ENCODE data around the gene RAB12.

The RAB12 gene

GRCh38 chr18:8657050-8657820 is 48.0 kb downstream of the RAB12 start:
- TF ChIP-seq CTCF (IDR thresholded peaks at IDR 0.05; ENCODE audit: extremely low read depth, insufficient read depth, missing control alignments): no peak
- in situ Hi-C loops (cut with MboI; ENCODE audit: low pct_unique_long_range_greater_than_20kb, low sequenced_read_pairs, unreplicated experiment): loop anchor here (25.0 kb wide), 2 partner anchors 330 to 855 kb away; no protein-coding TSS in a partner anchor
- no peak for DNase-seq (ENCODE audit: low spot score)

DNA sequence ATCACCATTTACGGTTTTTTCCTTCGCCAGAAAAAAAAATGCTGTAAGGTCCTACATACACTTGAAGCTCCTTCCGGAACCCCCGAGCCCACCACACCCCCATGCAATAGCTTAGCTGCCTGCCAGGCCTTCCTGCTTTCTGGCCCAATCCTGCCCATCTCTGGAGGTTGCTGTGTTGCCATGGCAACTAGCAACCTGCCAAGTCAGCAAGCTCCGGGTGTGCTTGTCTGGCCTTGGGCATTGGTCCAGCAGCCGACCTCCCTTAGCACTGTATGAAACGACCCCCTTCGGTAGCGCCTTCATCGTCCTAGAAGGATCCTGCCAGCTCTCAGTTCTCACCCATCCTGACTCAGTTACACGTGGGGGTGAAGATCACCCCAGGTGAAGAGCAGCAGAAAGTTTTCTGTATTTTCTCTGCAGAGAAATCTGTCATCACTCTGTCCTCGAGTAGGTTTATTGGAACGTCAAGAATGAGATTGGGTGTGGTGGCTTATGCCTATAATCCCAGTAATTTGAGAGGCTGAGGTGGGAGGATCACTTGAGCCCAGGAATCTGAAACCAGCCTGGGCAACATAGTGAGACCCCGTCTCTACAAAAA is 48.7 kb downstream of the RAB12 start:
- in situ Hi-C loops (cut with MboI; ENCODE audit: low pct_unique_long_range_greater_than_20kb, low sequenced_read_pairs, unreplicated experiment): loop anchor here (25.0 kb wide), 2 partner anchors 329 to 854 kb away; no protein-coding TSS in a partner anchor
- DNase-seq (ENCODE audit: low spot score): no peak
- TF ChIP-seq CTCF (IDR thresholded peaks at IDR 0.05; ENCODE audit: extremely low read depth, insufficient read depth, missing control alignments): no peak

DNA sequence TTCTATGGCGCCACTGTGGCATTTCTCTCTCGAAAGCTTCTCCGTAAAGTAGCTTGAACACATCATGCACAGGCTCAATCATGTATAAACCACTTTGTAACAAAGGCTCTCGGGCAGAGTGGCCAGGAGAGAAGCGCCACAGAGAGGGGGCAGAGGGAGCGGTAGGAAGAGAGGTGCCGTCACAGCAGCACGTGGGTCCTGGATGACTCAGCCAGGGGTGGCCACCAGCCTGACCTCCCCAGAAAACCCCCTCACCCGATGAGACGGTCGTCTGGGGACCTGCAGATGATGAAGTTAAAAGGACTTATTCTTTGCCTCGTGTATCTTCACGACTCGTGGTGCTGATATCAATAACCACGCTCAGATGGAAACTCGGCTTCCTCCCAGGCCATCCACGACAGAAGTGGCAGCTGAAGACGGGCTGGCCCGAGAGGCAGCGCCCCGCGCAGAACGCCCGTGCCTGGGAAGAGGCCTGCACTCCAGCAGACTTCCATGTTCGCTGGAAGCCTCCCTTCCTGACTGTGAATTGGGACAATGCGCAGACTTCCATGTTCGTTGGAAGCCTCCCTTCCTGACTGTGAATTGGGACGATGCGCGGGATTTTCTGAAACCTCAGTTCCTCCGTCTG is 49.7 kb downstream of the RAB12 start:
- no peak for DNase-seq (ENCODE audit: low spot score)
- in situ Hi-C loops (cut with MboI; ENCODE audit: low pct_unique_long_range_greater_than_20kb, low sequenced_read_pairs, unreplicated experiment): loop anchor here (25.0 kb wide), 2 partner anchors 328 to 853 kb away; no protein-coding TSS in a partner anchor
- TF ChIP-seq CTCF (IDR thresholded peaks at IDR 0.05; ENCODE audit: extremely low read depth, insufficient read depth, missing control alignments): no peak

DNA sequence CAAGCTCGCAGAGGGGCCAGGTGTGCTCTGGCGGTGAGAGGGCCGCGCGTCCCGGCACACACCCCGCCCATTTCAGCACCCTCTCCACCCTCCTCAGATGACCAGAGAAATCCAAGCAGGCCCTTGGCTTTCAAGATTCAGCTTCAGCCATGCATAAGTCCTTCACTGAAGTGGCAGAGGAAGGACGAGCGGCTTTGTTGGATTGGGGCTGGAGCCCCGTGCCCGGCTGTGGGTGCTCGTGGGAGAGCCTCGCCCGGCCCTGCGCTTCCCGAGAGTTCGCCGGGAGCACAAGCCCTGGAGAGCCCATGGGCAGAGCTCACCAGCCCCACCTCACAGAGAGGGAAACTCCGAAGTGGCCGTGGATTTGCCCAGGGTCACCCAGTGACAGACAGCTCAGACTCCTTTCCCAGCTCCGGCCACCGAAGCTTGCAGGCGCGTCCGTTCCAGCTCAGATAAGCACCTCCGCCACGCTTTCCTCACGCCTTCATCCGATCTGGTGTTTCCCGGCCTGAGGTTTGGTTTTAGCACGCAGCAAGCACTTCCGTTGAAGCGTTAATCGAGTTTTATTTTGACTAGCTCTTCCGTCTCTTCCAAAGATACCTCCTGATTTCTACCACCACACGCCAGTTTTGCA is 50.5 kb downstream of the RAB12 start:
- TF ChIP-seq CTCF (IDR thresholded peaks at IDR 0.05; ENCODE audit: extremely low read depth, insufficient read depth, missing control alignments): no peak
- no peak for DNase-seq (ENCODE audit: low spot score)
- in situ Hi-C loops (cut with MboI; ENCODE audit: low pct_unique_long_range_greater_than_20kb, low sequenced_read_pairs, unreplicated experiment): loop anchor here (25.0 kb wide), 2 partner anchors 328 to 853 kb away; no protein-coding TSS in a partner anchor

- in situ Hi-C loops (cut with MboI; ENCODE audit: low pct_unique_long_range_greater_than_20kb, low sequenced_read_pairs, unreplicated experiment): loop anchor here (25.0 kb wide), 2 partner anchors 327 to 852 kb away; no protein-coding TSS in a partner anchor
- DNase-seq (ENCODE audit: low spot score): no peak
- no peak for TF ChIP-seq CTCF (IDR thresholded peaks at IDR 0.05; ENCODE audit: extremely low read depth, insufficient read depth, missing control alignments)
These were observed 51.1 kb downstream of the RAB12 start for GRCh38 chr18:8660316-8660715.
